Measurements from ENCODE around the gene ZNF622.
A peak's percentile ranks its signal among the peaks of the same experiment; 100 is the strongest.

ZNF622 gene

GRCh38 chr5:16411741-16412455 lies 53.7 kb downstream of the ZNF622 start:
- no peak for TF ChIP-seq CTCF (IDR thresholded peaks at IDR 0.05; ENCODE audit: low read depth, low read length)

GRCh38 chr5:16411235-16411634 lies 54.4 kb downstream of the ZNF622 start:
- no peak overlapping the region for H3K4me3 ChIP-seq (replicated peaks in 1 of 2; ENCODE audit: low read depth in 2 of 2, low read length in 2 of 2)
- DNase-seq (ENCODE audit: low read depth in 2 of 2), result no peak
- TF ChIP-seq CTCF (IDR thresholded peaks at IDR 0.05; ENCODE audit: low read depth, low read length), result no peak

More at GRCh38 chr5:16411741-16412455, 53.7 kb downstream of the ZNF622 start:
- H3K4me3 ChIP-seq (replicated peaks in 1 of 2; ENCODE audit: low read depth in 2 of 2, low read length in 2 of 2), result no peak overlapping the region
- peak in 1 of 2 donors; percentile 9 for DNase-seq (ENCODE audit: low read depth in 2 of 2)

GRCh38 chr5:16410338-16410737 lies 55.3 kb downstream of the ZNF622 start:
- TF ChIP-seq CTCF (IDR thresholded peaks at IDR 0.05; ENCODE audit: low read depth, low read length), result no peak
- no peak overlapping the region for H3K4me3 ChIP-seq (replicated peaks in 1 of 2; ENCODE audit: low read depth in 2 of 2, low read length in 2 of 2)
- no peak for DNase-seq (ENCODE audit: low read depth in 2 of 2)

GRCh38 chr5:16406630-16407029 lies 59.0 kb downstream of the ZNF622 start:
- TF ChIP-seq CTCF (IDR thresholded peaks at IDR 0.05; ENCODE audit: low read depth, low read length), result no peak
- no peak for DNase-seq (ENCODE audit: low read depth in 2 of 2)
- H3K4me3 ChIP-seq (replicated peaks in 1 of 2; ENCODE audit: low read depth in 2 of 2, low read length in 2 of 2), result no peak overlapping the region

GRCh38 chr5:16406023-16406422 lies 59.6 kb downstream of the ZNF622 start:
- TF ChIP-seq CTCF (IDR thresholded peaks at IDR 0.05; ENCODE audit: low read depth, low read length), result no peak
- H3K4me3 ChIP-seq (replicated peaks in 1 of 2; ENCODE audit: low read depth in 2 of 2, low read length in 2 of 2), result no peak overlapping the region
- DNase-seq (ENCODE audit: low read depth in 2 of 2), result no peak
